GM23338 (cell line): Measurements from ENCODE around the gene MAGOH. TPM values are rescaled to one million over a fixed set of nuclear protein-coding genes. Genes with fewer than 3 reads are reported as not detected.
"Not testable (repeated sequence)": the region's sequence is repeated elsewhere in the genome, so short reads cannot be mapped to it uniquely, and the experiment has no call there.

Experiments used
- ATAC-seq: fragments of 200-7000 bp; cut with Tn5 transposase; 3 replicates; pipeline ENCODE4 v1.9.1; 2020
- DNase-seq: peaks from one replicate; pipeline ENCODE4 v3.0.0-alpha.2; 2015; ENCODE audit warnings: low spot score
- H2AFZ ChIP-seq: fragments of 200-600 bp; sonication (generic); 2 replicates; pipeline ENCODE4 v1.8.0; 2016; ENCODE audit warnings: antibody characterized with exemption, mild to moderate bottlenecking, moderate library complexity
- H3F3A ChIP-seq: fragments of 200-600 bp; sonication (generic); replicated peaks from 2 replicates; pipeline ENCODE4 v1.8.0; 2017; ENCODE audit warnings: antibody characterized with exemption, mixed run types, low read depth
- H3K27ac ChIP-seq: fragments of 200-600 bp; sonication (generic); 2 replicates; pipeline ENCODE4 v1.6.1; 2016; ENCODE audit warnings: low read depth
- H3K27me3 ChIP-seq: fragments of 200-600 bp; sonication (generic); 2 replicates; pipeline ENCODE4 v1.8.0; 2016; ENCODE audit warnings: mild to moderate bottlenecking, mixed run types, moderate library complexity; ENCODE audit not compliant: insufficient read depth
- H3K36me3 ChIP-seq: fragments of 200-600 bp; sonication (generic); 2 replicates; pipeline ENCODE4 v1.8.0; 2016; ENCODE audit warnings: mild to moderate bottlenecking; ENCODE audit not compliant: insufficient read depth
- H3K4me1 ChIP-seq: fragments of 200-600 bp; sonication (generic); 2 replicates; pipeline ENCODE4 v1.8.0; 2016; ENCODE audit warnings: mild to moderate bottlenecking, moderate library complexity; ENCODE audit not compliant: insufficient read depth
- H3K4me2 ChIP-seq: fragments of 200-600 bp; sonication (generic); 2 replicates; pipeline ENCODE4 v1.7.1; 2017; ENCODE audit warnings: mixed run types
- H3K4me3 ChIP-seq: fragments of 200-600 bp; sonication (generic); 2 replicates; pipeline ENCODE4 v1.6.1; 2016; ENCODE audit warnings: mixed run types
- H3K79me2 ChIP-seq: fragments of 200-600 bp; sonication (generic); replicated peaks from 2 replicates; pipeline ENCODE4 v1.8.0; 2017; ENCODE audit warnings: mild to moderate bottlenecking; ENCODE audit not compliant: insufficient read depth
- H3K9me2 ChIP-seq: fragments of 200-600 bp; sonication (generic); 2 replicates; pipeline ENCODE4 v1.8.0; 2017; ENCODE audit not compliant: insufficient read depth
- H4K20me1 ChIP-seq: fragments of 200-600 bp; sonication (generic); replicated peaks from 2 replicates; pipeline ENCODE4 v1.8.0; 2017; ENCODE audit warnings: mild to moderate bottlenecking; ENCODE audit not compliant: insufficient read depth
- H3K27ac Mint-ChIP-seq: 2 replicates; pipeline ENCODE4 v1.8.0; 2020; ENCODE audit warnings: inconsistent platforms, mild to moderate bottlenecking, moderate library complexity, mixed read lengths
- H3K27me3 Mint-ChIP-seq: 3 replicates; pipeline ENCODE4 v1.8.0; 2022; ENCODE audit warnings: low read depth, mild to moderate bottlenecking, moderate library complexity, mixed read lengths, inconsistent platforms; ENCODE audit not compliant: insufficient read depth, poor library complexity
- H3K36me3 Mint-ChIP-seq: 3 replicates; pipeline ENCODE4 v1.8.0; 2021; ENCODE audit warnings: low read depth, mild to moderate bottlenecking, inconsistent platforms, moderate library complexity, mixed read lengths
- H3K4me1 Mint-ChIP-seq: 3 replicates; pipeline ENCODE4 v1.8.0; 2020; ENCODE audit warnings: mild to moderate bottlenecking, inconsistent platforms, mixed read lengths
- H3K4me3 Mint-ChIP-seq: 3 replicates; pipeline ENCODE4 v1.8.0; 2021; ENCODE audit warnings: moderate library complexity, mild to moderate bottlenecking, inconsistent platforms, mixed read lengths
- H3K9me3 Mint-ChIP-seq: 3 replicates; pipeline ENCODE4 v1.8.0; 2020; ENCODE audit warnings: moderate library complexity, mild to moderate bottlenecking, inconsistent platforms, mixed read lengths
- CREB1 ChIP-seq: fragments of 250-450 bp; sonication (Bioruptor Pico); IDR thresholded peaks from 2 replicates; pipeline ENCODE4 v1.5.0; 2020; ENCODE audit warnings: low read depth, mild to moderate bottlenecking, moderate library complexity
- CTCF ChIP-seq, 2 experiments: fragments of 200-600 bp in 1 of 2; sonication (generic) in 1 of 2; conservative IDR thresholded peaks; 2 replicates each; pipeline versions ENCODE4 v1.5.1 to v1.6.1; 2016 to 2017; ENCODE audit warnings: antibody characterized with exemption in 2 of 2, low read depth in 2 of 2, mild to moderate bottlenecking in 2 of 2, moderate library complexity in 1 of 2
- EZH2 ChIP-seq: fragments of 200-600 bp; sonication (generic); IDR thresholded peaks from one replicate; pipeline ENCODE4 v1.8.0; 2017; ENCODE audit warnings: antibody characterized with exemption, mild to moderate bottlenecking, low read depth; ENCODE audit not compliant: unreplicated experiment
- EZH2phosphoT487 ChIP-seq: fragments of 200-600 bp; sonication (generic); IDR thresholded peaks from one replicate; pipeline ENCODE4 v1.8.1; 2018; ENCODE audit warnings: antibody characterized with exemption; ENCODE audit not compliant: unreplicated experiment
- JUNB ChIP-seq: IDR thresholded peaks from one replicate; pipeline ENCODE4 v1.6.1; 2016; ENCODE audit warnings: antibody characterized with exemption; ENCODE audit not compliant: unreplicated experiment
- NANOG ChIP-seq: IDR thresholded peaks from 2 replicates; pipeline ENCODE4 v1.6.1; 2016; ENCODE audit warnings: antibody characterized with exemption, borderline replicate concordance
- POLR2AphosphoS5 ChIP-seq: IDR thresholded peaks from 2 replicates; pipeline ENCODE4 v1.6.1; 2016; ENCODE audit warnings: antibody characterized with exemption, low read depth
- STAT1 ChIP-seq: IDR thresholded peaks from one replicate; pipeline ENCODE4 v1.6.1; 2016; ENCODE audit warnings: antibody characterized with exemption; ENCODE audit not compliant: unreplicated experiment
- ZNF114 ChIP-seq: fragments of 250-450 bp; sonication (Bioruptor Pico); IDR thresholded peaks from 2 replicates; pipeline ENCODE4 v1.5.0; 2020; ENCODE audit warnings: mild to moderate bottlenecking, moderate library complexity
- ZNF331 ChIP-seq: fragments of 250-450 bp; sonication (Bioruptor Pico); IDR thresholded peaks from 2 replicates; pipeline ENCODE4 v1.5.0; 2020; ENCODE audit warnings: low read depth, mild to moderate bottlenecking, moderate library complexity
- ZNF462 ChIP-seq: fragments of 250-450 bp; sonication (Bioruptor Pico); IDR thresholded peaks from 2 replicates; pipeline ENCODE4 v1.5.0; 2020; ENCODE audit warnings: mild to moderate bottlenecking, moderate library complexity
- polyA plus RNA-seq: library from polyadenylated mRNA; unstranded; fragments of >200 nt; fragmentation: Nextera tagmentation; extraction: Ambion mirVana; gene quantifications from 2 replicates; pipeline ENCODE4 v1.2.1, GENCODE V29; 2016
- total RNA-seq: library from RNA; depleted of rRNA; stranded (reverse); fragments of >200 nt; shearing (Covaris generic); gene quantifications from 2 replicates; pipeline ENCODE4 v1.2.3, GENCODE V29; 2014
- TF ChIP-seq, protein P1 (sequence below): IDR thresholded peaks from one replicate; pipeline ENCODE4 v1.6.1; 2018; ENCODE audit warnings: antibody characterized with exemption; ENCODE audit not compliant: unreplicated experiment

MAGOH gene
- total and polyA plus RNA-seq, 2 experiments from 2014 or later, result 79.3 to 185 TPM

- H3K27me3 ChIP-seq, H3K27ac Mint-ChIP-seq, H3K4me3 ChIP-seq, ATAC-seq, H3K4me2 ChIP-seq, H3K27me3 Mint-ChIP-seq, DNase-seq, H3K4me1 ChIP-seq, H3K4me3 Mint-ChIP-seq, H3K9me3 Mint-ChIP-seq, H3K79me2 ChIP-seq, H4K20me1 ChIP-seq, H3K9me2 ChIP-seq, H2AFZ ChIP-seq, H3K27ac ChIP-seq: not testable (repeated sequence)
- H3K36me3 Mint-ChIP-seq, result peaks cover 79% of the 10 kb centered on the region
- Histone ChIP-seq H3K36me3 (peaks cover 15% of the 10 kb centered on the region; the same call in 1 of the 2 replicates), H3F3A (peaks cover 11% of the 10 kb centered on the region)
- H3K4me1 Mint-ChIP-seq, result peaks cover 12% of the 10 kb centered on the region
These were observed 44.8 kb upstream of the MAGOH start for GRCh38 chr1:53283156-53283555.

- H3K4me3 Mint-ChIP-seq, result no peak overlapping the region
- Histone ChIP-seq H3K4me2 (no peak overlapping the region), H3K4me1 (no peaks in the 10 kb centered on the region), H3K9me2 (no peaks in the 10 kb centered on the region), H3K36me3 (peaks cover 15% of the 10 kb centered on the region; the same call in 1 of the 2 replicates), H3F3A (peaks cover 8% of the 10 kb centered on the region), H3K27me3 (no peaks in the 10 kb centered on the region), H3K79me2 (no peaks in the 10 kb centered on the region), H4K20me1 (no peaks in the 10 kb centered on the region; the same call in 1 of the 2 replicates), H2AFZ (no peak overlapping the region), H3K27ac (no peak overlapping the region), H3K4me3 (no peak overlapping the region)
- no peaks in the 10 kb centered on the region for H3K9me3 Mint-ChIP-seq
- ATAC-seq (no peak), DNase-seq (no peak)
- no peak overlapping the region for H3K27ac Mint-ChIP-seq
- H3K36me3 Mint-ChIP-seq, result peaks cover 77% of the 10 kb centered on the region
- peaks cover 3% of the 10 kb centered on the region; the same call in 1 of the 3 replicates for H3K4me1 Mint-ChIP-seq
- peaks cover 7% of the 10 kb centered on the region for H3K27me3 Mint-ChIP-seq
- no peak for TF ChIP-seq ZNF331 (CRISPR knock-in tag)
- TF ChIP-seq NANOG, result no peak
- TF ChIP-seq CREB1 (CRISPR knock-in tag), result no peak
- TF ChIP-seq POLR2AphosphoS5, result no peak
- TF ChIP-seq STAT1, result no peak
- TF ChIP-seq EZH2, result no peak
- no peak for TF ChIP-seq ZNF462 (CRISPR knock-in tag)
- TF ChIP-seq CTCF (conservative IDR thresholded peaks at IDR 0.05; ENCODE audit: low read depth in 2 of 2), result no peak
- TF ChIP-seq EZH2phosphoT487, result no peak
- no peak for TF ChIP-seq JUNB
- no peak for TF ChIP-seq ZNF114 (CRISPR knock-in tag)
- TF ChIP-seq, protein P1, sequence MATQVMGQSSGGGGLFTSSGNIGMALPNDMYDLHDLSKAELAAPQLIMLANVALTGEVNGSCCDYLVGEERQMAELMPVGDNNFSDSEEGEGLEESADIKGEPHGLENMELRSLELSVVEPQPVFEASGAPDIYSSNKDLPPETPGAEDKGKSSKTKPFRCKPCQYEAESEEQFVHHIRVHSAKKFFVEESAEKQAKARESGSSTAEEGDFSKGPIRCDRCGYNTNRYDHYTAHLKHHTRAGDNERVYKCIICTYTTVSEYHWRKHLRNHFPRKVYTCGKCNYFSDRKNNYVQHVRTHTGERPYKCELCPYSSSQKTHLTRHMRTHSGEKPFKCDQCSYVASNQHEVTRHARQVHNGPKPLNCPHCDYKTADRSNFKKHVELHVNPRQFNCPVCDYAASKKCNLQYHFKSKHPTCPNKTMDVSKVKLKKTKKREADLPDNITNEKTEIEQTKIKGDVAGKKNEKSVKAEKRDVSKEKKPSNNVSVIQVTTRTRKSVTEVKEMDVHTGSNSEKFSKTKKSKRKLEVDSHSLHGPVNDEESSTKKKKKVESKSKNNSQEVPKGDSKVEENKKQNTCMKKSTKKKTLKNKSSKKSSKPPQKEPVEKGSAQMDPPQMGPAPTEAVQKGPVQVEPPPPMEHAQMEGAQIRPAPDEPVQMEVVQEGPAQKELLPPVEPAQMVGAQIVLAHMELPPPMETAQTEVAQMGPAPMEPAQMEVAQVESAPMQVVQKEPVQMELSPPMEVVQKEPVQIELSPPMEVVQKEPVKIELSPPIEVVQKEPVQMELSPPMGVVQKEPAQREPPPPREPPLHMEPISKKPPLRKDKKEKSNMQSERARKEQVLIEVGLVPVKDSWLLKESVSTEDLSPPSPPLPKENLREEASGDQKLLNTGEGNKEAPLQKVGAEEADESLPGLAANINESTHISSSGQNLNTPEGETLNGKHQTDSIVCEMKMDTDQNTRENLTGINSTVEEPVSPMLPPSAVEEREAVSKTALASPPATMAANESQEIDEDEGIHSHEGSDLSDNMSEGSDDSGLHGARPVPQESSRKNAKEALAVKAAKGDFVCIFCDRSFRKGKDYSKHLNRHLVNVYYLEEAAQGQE, result no peak
These were observed 42.8 kb upstream of the MAGOH start for GRCh38 chr1:53281133-53281532.
